Measurements from ENCODE around the gene SMAD7.

GRCh38 chr18:48996901-48997463, 46.2 kb upstream of the SMAD7 start:
- no peak for TF ChIP-seq SUZ12 (IDR thresholded peaks at IDR 0.05; ENCODE audit: extremely low read depth, insufficient read depth, insufficient read length)
- no peak for TF ChIP-seq ZNF274 (IDR thresholded peaks at IDR 0.05; ENCODE audit: low read depth, low read length)
- TF ChIP-seq YY1 (IDR thresholded peaks at IDR 0.05; ENCODE audit: insufficient read depth, insufficient read length), result no peak
